Right lobe of liver (tissue), 4 donors: ENCODE data around the gene WFIKKN1.

Experiments used
- POLR2A ChIP-seq: fragments of 450-650 bp; IDR thresholded peaks from one replicate; pipeline ENCODE4 v1.6.1; 2017; ENCODE audit warnings: antibody characterized with exemption, mild to moderate bottlenecking
- TF ChIP-seq, protein P1 (sequence below), 4 donors: fragments of 200-600 bp in 3 of 4; fragments of 450-650 bp in 1 of 4; IDR thresholded peaks; one replicate each; pipeline versions ENCODE4 v1.5.1 to v1.8.0; 2016 to 2022; ENCODE audit warnings: antibody characterized with exemption in 4 of 4, mild to moderate bottlenecking in 2 of 4
- donor health status: DM: no; HTN: no; CAD: no.
- donor health status: DM: no; HTN: no; CAD: no.
- donor health status: DM: no; HTN: yes; CAD: no.

DNA sequence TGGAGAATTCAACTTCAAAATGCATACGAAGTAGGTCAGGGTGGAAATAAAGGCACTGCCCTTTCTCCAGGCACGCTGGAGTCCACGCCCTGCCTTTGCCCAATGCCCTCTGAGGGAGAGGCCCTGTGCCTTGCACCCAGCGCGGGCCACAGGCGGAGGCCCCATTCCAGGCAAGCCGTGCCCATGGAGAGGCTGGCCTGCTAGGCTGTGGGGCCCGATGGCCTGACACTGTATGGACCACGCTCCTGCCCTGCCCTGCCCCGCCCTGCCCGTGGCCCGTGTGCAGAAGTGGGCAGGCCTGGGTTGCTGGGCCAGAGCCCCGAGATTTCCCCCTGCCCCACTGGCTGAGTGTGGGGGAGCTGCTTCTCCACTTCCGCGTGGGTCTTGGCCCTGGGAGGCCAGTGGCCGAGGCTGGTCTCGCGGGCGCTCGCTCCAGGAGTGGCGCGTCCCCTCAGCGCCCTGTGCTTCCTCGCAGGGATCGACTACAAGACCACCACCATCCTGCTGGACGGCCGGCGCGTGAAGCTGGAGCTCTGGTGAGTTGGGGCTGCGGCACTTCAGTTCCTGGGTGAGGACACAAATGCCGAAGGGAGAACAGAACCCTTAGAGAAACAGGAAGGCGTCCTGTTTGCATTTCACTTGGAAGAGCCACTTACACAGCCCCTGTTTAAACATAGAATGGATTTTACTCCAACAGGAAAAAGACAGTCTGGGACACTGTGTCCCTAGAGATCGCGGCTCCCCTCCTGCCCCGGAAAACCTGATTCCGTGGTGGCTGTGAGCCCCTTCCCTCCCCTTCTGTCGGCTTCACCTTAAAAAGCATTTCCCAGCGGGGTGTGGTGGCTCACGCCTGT, 13.8 kb upstream of the WFIKKN1 start:
- TF ChIP-seq, protein P1, sequence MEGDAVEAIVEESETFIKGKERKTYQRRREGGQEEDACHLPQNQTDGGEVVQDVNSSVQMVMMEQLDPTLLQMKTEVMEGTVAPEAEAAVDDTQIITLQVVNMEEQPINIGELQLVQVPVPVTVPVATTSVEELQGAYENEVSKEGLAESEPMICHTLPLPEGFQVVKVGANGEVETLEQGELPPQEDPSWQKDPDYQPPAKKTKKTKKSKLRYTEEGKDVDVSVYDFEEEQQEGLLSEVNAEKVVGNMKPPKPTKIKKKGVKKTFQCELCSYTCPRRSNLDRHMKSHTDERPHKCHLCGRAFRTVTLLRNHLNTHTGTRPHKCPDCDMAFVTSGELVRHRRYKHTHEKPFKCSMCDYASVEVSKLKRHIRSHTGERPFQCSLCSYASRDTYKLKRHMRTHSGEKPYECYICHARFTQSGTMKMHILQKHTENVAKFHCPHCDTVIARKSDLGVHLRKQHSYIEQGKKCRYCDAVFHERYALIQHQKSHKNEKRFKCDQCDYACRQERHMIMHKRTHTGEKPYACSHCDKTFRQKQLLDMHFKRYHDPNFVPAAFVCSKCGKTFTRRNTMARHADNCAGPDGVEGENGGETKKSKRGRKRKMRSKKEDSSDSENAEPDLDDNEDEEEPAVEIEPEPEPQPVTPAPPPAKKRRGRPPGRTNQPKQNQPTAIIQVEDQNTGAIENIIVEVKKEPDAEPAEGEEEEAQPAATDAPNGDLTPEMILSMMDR (IDR thresholded peaks at IDR 0.05): no peak
- TF ChIP-seq POLR2A: no peak
